K562 (cell line): ENCODE results near the gene RIC8B. TPM values are rescaled to one million over a fixed set of nuclear protein-coding genes. Genes with fewer than 3 reads are reported as not detected.

Experiments used
- ATAC-seq: fragments of 200-7000 bp; cut with Tn5 transposase; 3 replicates; pipeline ENCODE4 v1.9.1; 2020; ENCODE audit warnings: moderate library complexity
- BruUV-seq: library from RNA; stranded (reverse); fragments of 400-500 nt; replicated peaks from 2 replicates; lab custom pipeline; 2021; lab: Mats Ljungman, UMichigan
- CTCF ChIA-PET: fragments of 300-600 bp; formaldehyde crosslinking; extraction: SDS; loops from one replicate; lab custom pipeline; 2021; ENCODE audit warnings: low intra/inter-chr PET ratio; lab: Yijun Ruan, JAX
- POLR2A ChIA-PET: fragments of 300-600, 350-650 bp; sonication (Branson Sonifier 250); formaldehyde crosslinking; extraction: SDS; loops from one replicate; lab custom pipeline; 2021; ENCODE audit warnings: antibody characterized with exemption, inconsistent platforms; lab: Yijun Ruan, JAX
- DNase-seq, 4 experiments: peaks; one replicate each; pipeline versions ENCODE4 v3.0.0 to v3.0.0-alpha.2; 2011 to 2018; ENCODE audit warnings: low spot score in 3 of 4, mixed read lengths in 3 of 4; ENCODE audit errors: extremely low read depth in 1 of 4
- FAIRE-seq: peaks from 2 replicates; lab custom pipeline; 2011; peaks lifted over from hg19 to GRCh38; lab: Jason Lieb, UNC
- H2AFZ ChIP-seq: 2 replicates; pipeline ENCODE4 v1.6.0; 2011; ENCODE audit warnings: low read depth, low read length, control low read depth, inconsistent platforms
- H3K27ac ChIP-seq: fragments of 200-600 bp; 3 replicates; pipeline ENCODE4 v1.8.0; 2011; ENCODE audit warnings: low read depth, mild to moderate bottlenecking, control low read depth, inconsistent platforms, low read length, moderate library complexity, mixed read lengths; ENCODE audit errors: extremely low read depth
- H3K27me3 ChIP-seq, 2 experiments: fragments of 300-600 bp in 1 of 2; 2 replicates in 1 of 2; 3 replicates in 1 of 2; pipeline versions ENCODE4 v1.6.0 to v1.8.0; 2011; ENCODE audit warnings: inconsistent platforms in 2 of 2, low read length in 2 of 2, mild to moderate bottlenecking in 1 of 2, mixed read lengths in 1 of 2, moderate library complexity in 1 of 2; ENCODE audit not compliant: control insufficient read depth in 2 of 2, insufficient read depth in 2 of 2
- H3K36me3 ChIP-seq: fragments of 300-600 bp; 3 replicates; pipeline ENCODE4 v1.8.0; 2011; ENCODE audit warnings: mild to moderate bottlenecking, low read length, inconsistent platforms; ENCODE audit not compliant: control insufficient read depth, insufficient read depth
- H3K4me1 ChIP-seq, 2 experiments: fragments of 200-600 bp in 1 of 2; replicated peaks in 1 of 2; 2 replicates in 1 of 2; 3 replicates in 1 of 2; pipeline versions ENCODE4 v1.5.1 to v1.8.0; 2011; ENCODE audit warnings: inconsistent platforms in 2 of 2, low read length in 2 of 2, mild to moderate bottlenecking in 1 of 2, mixed read lengths in 1 of 2, moderate library complexity in 1 of 2; ENCODE audit not compliant: control insufficient read depth in 2 of 2, insufficient read depth in 2 of 2
- H3K4me2 ChIP-seq: 2 replicates; pipeline ENCODE4 v1.6.1; 2011; ENCODE audit warnings: low read length, control low read depth, inconsistent platforms, mixed read lengths; ENCODE audit not compliant: insufficient read depth
- H3K4me3 ChIP-seq: fragments of 200-600 bp; sonication (generic), shearing (Covaris generic); 2 replicates; pipeline ENCODE4 v1.5.1; 2016; ENCODE audit warnings: control low read depth, inconsistent platforms
- H3K79me2 ChIP-seq: fragments of 200-600 bp; 3 replicates; pipeline ENCODE4 v1.8.0; 2011; ENCODE audit warnings: low read length, inconsistent platforms; ENCODE audit not compliant: control insufficient read depth, insufficient read depth
- H3K9ac ChIP-seq, 2 experiments: 2 replicates each; pipeline versions ENCODE4 v1.6.0 to v1.6.1; 2011; ENCODE audit warnings: low read depth in 2 of 2, low read length in 2 of 2, control low read depth in 1 of 2, inconsistent platforms in 1 of 2, mild to moderate bottlenecking in 1 of 2, mixed read lengths in 1 of 2; ENCODE audit not compliant: insufficient read depth in 1 of 2
- H3K9me1 ChIP-seq: one replicate; pipeline ENCODE4 v1.6.0; 2011; ENCODE audit warnings: inconsistent platforms, mild to moderate bottlenecking, low read length, moderate library complexity; ENCODE audit not compliant: control insufficient read depth, insufficient read depth
- H3K9me3 ChIP-seq: replicated peaks from 2 replicates; pipeline ENCODE4 v1.5.1; 2011; ENCODE audit warnings: low read depth, low read length, inconsistent platforms; ENCODE audit not compliant: control insufficient read depth, insufficient read depth
- H4K20me1 ChIP-seq: replicated peaks from 2 replicates; pipeline ENCODE4 v1.6.1; 2011; ENCODE audit warnings: low read length, inconsistent platforms, mixed read lengths; ENCODE audit not compliant: control insufficient read depth, insufficient read depth
- SMC3 ChIP-seq: conservative IDR thresholded peaks from 2 replicates; pipeline ENCODE4 v1.6.1; 2011; ENCODE audit warnings: low read depth, low read length, improper control_type of control experiment; ENCODE audit not compliant: insufficient read depth
- ZNF512 ChIP-seq: IDR thresholded peaks from 2 replicates; pipeline ENCODE4 v1.6.1; 2016; ENCODE audit warnings: missing genetic modification characterization, missing compliant biosample characterization
- WGBS: fragments of 100-300 bp; shearing (Covaris generic); methylation state at CpG from one replicate; pipeline ENCODE4 v1.1.6; 2016; ENCODE audit warnings: low coverage, mixed read lengths; ENCODE audit not compliant: insufficient coverage; ENCODE audit errors: missing lambda C conversion rate; 5-methylcytosine and 5-hydroxymethylcytosine counted together
- in situ Hi-C: fragments of 300-500 bp; cut with MboI; formaldehyde crosslinking; loops from 4 replicates; pipeline ENCODE4 v1.15.0; 2018; ENCODE audit warnings: inconsistent platforms, mixed read lengths
- intact Hi-C: fragments of 100-400 bp; cut with micrococcal nuclease; formaldehyde crosslinking; loops from 2 replicates; pipeline ENCODE4 v1.14.2; 2022
- polyA plus RNA-seq, 8 experiments: library from polyadenylated mRNA; depleted of rRNA in 4 of 8; stranded (reverse) in 5 of 8; unstranded in 3 of 8; fragments of >200 nt; fragmentation: Nextera tagmentation in 2 of 8; fragmentation: Illumina TruSeq in 1 of 8; extraction: Ambion mirVana in 2 of 8; extraction: Trizol in 1 of 8; gene quantifications; 2 replicates each; pipeline versions ENCODE4 v1.2.1 to v1.2.3, GENCODE V29; 2011 to 2014; ENCODE audit warnings: inconsistent platforms in 1 of 8, missing spikeins in 1 of 8
- total RNA-seq, 7 experiments: library from RNA; depleted of rRNA in 6 of 7; stranded (reverse); fragments of >200 nt in 6 of 7; fragmentation: Illumina TruSeq in 2 of 7; extraction: Trizol in 2 of 7; gene quantifications; 2 replicates each; pipeline versions ENCODE4 v1.2.1 to v1.2.3, GENCODE V29; 2011 to 2021; ENCODE audit warnings: low replicate concordance in 1 of 7

RIC8B gene
- total and polyA plus RNA-seq, 9 of the 15 experiments (the other 6 are each of a cell fraction or from before 2014, with no cell fraction given) = 0.92 to 8.1 (median 4.8) TPM

GRCh38 chr12:106934277-106934676 is 159.8 kb downstream of the RIC8B start:
- ChIA-PET CTCF (no interaction called here), POLR2A (no interaction called here)
- TF ChIP-seq ZNF512 (tag) = peak; percentile 57
- TF ChIP-seq SMC3 = no peak
- 43% methylated on average over 2 of the region's 3 CpGs for WGBS
- no peak for ATAC-seq
- intact Hi-C loops (no loop called here), in situ Hi-C loops (loop anchor here (25.0 kb wide), 1 partner anchor 678 kb away; no protein-coding TSS in a partner anchor)
- no peaks in the 10 kb centered on the region; a peak in 1 of 5 replicates for H3K27me3 ChIP-seq
- H3K36me3 ChIP-seq = no peaks in the 10 kb centered on the region
- no peaks in the 10 kb centered on the region for H3K4me1 ChIP-seq
- H3K4me2 ChIP-seq = no peak overlapping the region
- H4K20me1 ChIP-seq = no peaks in the 10 kb centered on the region
- no peak overlapping the region for H3K9ac ChIP-seq
- no peak overlapping the region for H3K4me3 ChIP-seq
- DNase-seq = no peak
- H3K27ac ChIP-seq = no peak overlapping the region
- no TSS peak for BruUV-seq
- H2AFZ ChIP-seq = no peak overlapping the region
- no peaks in the 10 kb centered on the region for H3K9me3 ChIP-seq
- H3K9me1 ChIP-seq = no peaks in the 10 kb centered on the region
- no peaks in the 10 kb centered on the region for H3K79me2 ChIP-seq
- FAIRE-seq = no peak

Other genes starting within 250 kb of the RIC8B start
- not detected in 2 replicates for gene RFX4, start 191.7 kb upstream of the RIC8B start, total RNA-seq (2014; rRNA removed)
- not detected in 2 replicates for gene RFX4, start 191.7 kb upstream of the RIC8B start, total RNA-seq (2014; rRNA removed; fragmentation: Illumina TruSeq; extraction: Trizol)
- not detected in 2 replicates for gene RFX4, start 191.7 kb upstream of the RIC8B start, total RNA-seq (2015; rRNA removed; fragmentation: Illumina TruSeq; extraction: Trizol)
- gene RFX4, start 191.7 kb upstream of the RIC8B start, total RNA-seq (2021) = not detected in 2 replicates
- gene RFX4, start 191.7 kb upstream of the RIC8B start, polyA plus RNA-seq (2011; rRNA removed) = not detected in 2 replicates
- not detected in 2 replicates for gene RFX4, start 191.7 kb upstream of the RIC8B start, polyA plus RNA-seq (2014; fragmentation: Illumina TruSeq; extraction: Trizol)
- gene RFX4, start 191.7 kb upstream of the RIC8B start, polyA plus RNA-seq (2014; fragmentation: Nextera tagmentation; extraction: Ambion mirVana) = not detected
- gene RFX4, start 191.7 kb upstream of the RIC8B start, polyA plus RNA-seq (2014; rRNA removed) = not detected in 2 replicates
- 14.8 and 18.7 TPM in 2 replicates for gene TMEM263, start 181.2 kb downstream of the RIC8B start, total RNA-seq (2014; rRNA removed)
- 31.6 and 35.0 TPM in 2 replicates for gene TMEM263, start 181.2 kb downstream of the RIC8B start, total RNA-seq (2014; rRNA removed; fragmentation: Illumina TruSeq; extraction: Trizol)
- gene TMEM263, start 181.2 kb downstream of the RIC8B start, total RNA-seq (2015; rRNA removed; fragmentation: Illumina TruSeq; extraction: Trizol) = 24.1 and 26.4 TPM in 2 replicates
- gene TMEM263, start 181.2 kb downstream of the RIC8B start, total RNA-seq (2021) = 26.7 and 27.4 TPM in 2 replicates
- 36.7 and 37.8 TPM in 2 replicates for gene TMEM263, start 181.2 kb downstream of the RIC8B start, polyA plus RNA-seq (2011; rRNA removed)
- 22.3 and 24.4 TPM in 2 replicates for gene TMEM263, start 181.2 kb downstream of the RIC8B start, polyA plus RNA-seq (2014; fragmentation: Illumina TruSeq; extraction: Trizol)
- gene TMEM263, start 181.2 kb downstream of the RIC8B start, polyA plus RNA-seq (2014; fragmentation: Nextera tagmentation; extraction: Ambion mirVana) = 10 to 100 TPM; 14.8 to 17.8 TPM
- gene TMEM263, start 181.2 kb downstream of the RIC8B start, polyA plus RNA-seq (2014; rRNA removed) = 12.6 and 13.7 TPM in 2 replicates
- gene MTERF2, start 212.5 kb downstream of the RIC8B start, total RNA-seq (2014; rRNA removed) = 26.4 and 35.9 TPM in 2 replicates
- gene MTERF2, start 212.5 kb downstream of the RIC8B start, total RNA-seq (2014; rRNA removed; fragmentation: Illumina TruSeq; extraction: Trizol) = 29.6 and 34.7 TPM in 2 replicates
- gene MTERF2, start 212.5 kb downstream of the RIC8B start, total RNA-seq (2015; rRNA removed; fragmentation: Illumina TruSeq; extraction: Trizol) = 34.1 and 37.0 TPM in 2 replicates
- gene MTERF2, start 212.5 kb downstream of the RIC8B start, total RNA-seq (2021) = 30.3 and 33.7 TPM in 2 replicates
- 28.3 and 33.2 TPM in 2 replicates for gene MTERF2, start 212.5 kb downstream of the RIC8B start, polyA plus RNA-seq (2011; rRNA removed)
- gene MTERF2, start 212.5 kb downstream of the RIC8B start, polyA plus RNA-seq (2014; fragmentation: Illumina TruSeq; extraction: Trizol) = 32.5 and 39.5 TPM in 2 replicates
- gene MTERF2, start 212.5 kb downstream of the RIC8B start, polyA plus RNA-seq (2014; fragmentation: Nextera tagmentation; extraction: Ambion mirVana) = 10 to 100 TPM; 10.0 to 11.6 TPM
- gene MTERF2, start 212.5 kb downstream of the RIC8B start, polyA plus RNA-seq (2014; rRNA removed) = 55.3 and 63.2 TPM in 2 replicates